DMS 273 (cell line): Measurements from ENCODE around the gene SH3GL1.

Source experiments
- DNase-seq: peaks from one replicate; lab custom pipeline; 2025; ENCODE audit not compliant: unreplicated experiment; lab: John Stamatoyannopoulos, UW

The SH3GL1 gene

GRCh38 chr19:4399812-4400134, 574 bp downstream of the SH3GL1 start:
- DNase-seq = peak; percentile 70

- no peak for DNase-seq
These were observed 3.2 kb downstream of the SH3GL1 start for GRCh38 chr19:4396949-4397783.

DNA sequence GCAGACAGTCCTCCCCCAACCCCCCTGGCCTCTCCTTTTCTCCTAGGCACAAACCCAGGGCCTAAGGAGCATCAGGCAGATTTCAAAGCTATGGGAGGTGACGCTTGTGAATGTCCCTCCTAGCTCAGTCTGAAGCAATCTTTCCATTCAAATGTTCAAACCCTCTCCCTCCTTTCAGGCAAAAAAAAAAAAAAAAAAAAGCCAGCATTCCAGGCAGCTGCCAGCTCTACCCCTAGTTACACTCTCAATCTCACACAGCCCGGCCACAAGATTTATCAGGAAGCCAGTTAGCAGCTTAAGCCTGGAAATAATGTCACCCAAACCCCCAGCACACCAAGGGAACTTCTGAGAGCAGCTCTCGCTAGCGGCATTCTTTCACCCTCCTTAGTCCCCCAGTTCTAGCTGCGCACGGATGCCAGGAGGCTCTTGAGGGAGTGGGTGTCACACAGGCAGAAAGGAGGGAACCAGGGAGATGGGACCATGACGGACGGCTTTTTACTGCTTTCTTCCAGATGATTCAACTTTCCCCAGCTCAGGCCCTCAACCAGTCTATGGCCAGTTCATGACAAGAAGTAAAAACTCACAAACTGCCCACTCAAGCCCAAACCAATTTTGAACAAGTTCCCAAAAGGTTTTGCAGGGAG, 6.3 kb downstream of the SH3GL1 start:
- DNase-seq = no peak

- DNase-seq = no peak
These were observed 8.5 kb downstream of the SH3GL1 start for GRCh38 chr19:4391701-4392483.

- DNase-seq = no peak
These were observed 9.0 kb downstream of the SH3GL1 start for GRCh38 chr19:4391306-4391693.

GRCh38 chr19:4390567-4391305, 9.6 kb downstream of the SH3GL1 start:
- DNase-seq = no peak

DNA sequence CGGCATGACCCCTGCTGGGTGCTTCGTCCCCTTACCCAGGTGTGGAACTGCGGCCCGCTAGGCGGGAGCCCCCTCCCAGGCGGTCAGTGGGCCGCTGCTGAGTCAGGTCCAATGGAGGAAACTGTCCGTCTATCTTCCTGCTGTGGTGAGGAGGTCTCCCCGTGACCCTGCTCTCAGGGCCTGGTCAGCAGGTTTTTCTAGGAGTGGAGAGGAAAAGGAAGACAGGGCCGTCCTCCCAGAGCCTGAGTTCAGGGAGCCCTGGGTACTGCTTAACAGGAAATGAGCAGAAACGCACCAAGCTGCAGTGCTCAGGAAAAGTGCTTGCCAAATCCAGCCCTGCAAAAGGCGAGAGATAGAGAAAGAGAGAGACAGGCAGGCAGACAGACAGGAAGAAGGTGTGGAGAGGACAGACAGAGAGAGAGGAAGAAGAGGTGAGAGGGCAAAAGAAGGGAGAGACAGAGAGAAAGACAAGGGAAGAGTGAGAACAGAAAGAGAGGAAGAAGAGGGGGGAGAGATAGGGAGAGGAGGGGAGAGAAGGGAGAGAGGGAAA, 10.3 kb downstream of the SH3GL1 start:
- DNase-seq = no peak

DNA sequence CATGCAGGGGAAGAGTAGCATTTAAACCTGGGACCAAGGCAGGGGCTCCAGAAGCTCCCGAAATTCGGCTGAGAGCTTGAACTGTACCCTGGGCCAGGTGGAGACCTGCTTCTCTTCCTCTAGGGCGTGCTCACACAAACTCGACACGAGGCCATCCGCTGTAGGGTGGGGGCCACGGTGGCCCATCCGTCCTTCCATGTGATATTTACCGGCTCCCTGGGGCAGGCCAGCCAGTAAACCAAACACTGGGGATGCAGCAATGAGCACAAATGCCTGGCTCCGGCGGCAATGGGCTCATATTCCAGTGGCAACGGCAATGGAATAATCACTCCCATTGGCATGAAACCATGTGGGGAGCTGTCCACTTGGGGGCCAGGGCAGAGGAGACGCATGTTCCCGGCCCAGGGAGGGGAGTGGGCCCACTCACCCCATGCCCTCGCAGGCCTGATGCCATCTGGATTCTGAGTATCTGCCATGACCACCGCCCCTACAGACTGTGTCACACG, 10.8 kb downstream of the SH3GL1 start:
- no peak for DNase-seq

DNA sequence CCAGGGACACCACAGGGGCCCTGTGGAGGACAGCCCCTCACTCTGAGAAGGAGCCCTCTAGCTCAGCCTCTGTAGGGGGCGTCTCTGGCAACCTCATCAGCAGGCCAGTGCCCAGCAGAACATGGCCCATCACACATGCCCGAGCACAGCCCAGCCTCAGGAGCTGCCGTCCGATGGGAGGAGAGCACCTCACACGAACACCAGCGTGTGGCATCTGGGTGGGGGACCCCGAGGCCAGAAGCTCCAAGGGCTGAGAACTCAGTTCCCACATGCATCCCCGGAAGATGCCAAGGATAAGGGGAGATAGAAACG, 11.3 kb downstream of the SH3GL1 start:
- DNase-seq = no peak

DNA sequence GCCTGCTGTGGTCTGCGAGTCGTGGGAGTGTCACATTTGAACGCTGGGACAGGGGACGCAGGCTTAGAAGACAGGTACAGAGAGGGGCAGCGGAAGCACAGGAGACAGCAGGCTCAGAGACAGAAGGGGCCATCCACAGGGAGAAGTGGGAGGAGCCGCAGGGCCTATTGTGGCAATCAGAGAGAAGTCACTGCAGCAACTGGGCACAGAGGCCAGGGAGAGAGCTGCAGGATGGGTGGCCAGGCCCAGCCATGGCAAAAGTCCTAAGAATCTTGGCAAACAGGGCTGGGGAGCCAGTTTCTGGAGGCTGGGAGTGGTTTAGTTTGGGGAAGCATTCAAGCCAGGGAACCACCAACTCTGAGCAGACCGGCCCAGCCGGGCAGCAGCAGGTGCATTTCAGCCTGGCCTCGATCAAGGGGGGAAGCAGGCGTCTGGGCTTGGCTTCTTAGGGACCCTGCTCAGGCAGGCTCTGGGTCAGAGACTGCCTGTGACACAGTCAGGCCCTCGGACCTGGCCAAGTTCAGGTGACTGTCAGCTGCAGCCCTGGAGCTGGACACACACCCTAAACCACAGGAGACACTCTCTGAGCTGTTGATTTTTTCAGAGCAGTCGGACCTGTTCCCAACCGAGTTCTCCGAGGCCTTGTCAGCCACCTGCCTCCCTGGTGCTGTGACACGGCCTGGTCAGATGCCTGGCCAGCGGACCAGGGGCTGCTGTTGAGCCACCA, 11.8 kb downstream of the SH3GL1 start:
- DNase-seq = no peak

GRCh38 chr19:4386041-4386782, 14.1 kb downstream of the SH3GL1 start:
- no peak for DNase-seq

GRCh38 chr19:4385291-4386040, 14.9 kb downstream of the SH3GL1 start:
- no peak for DNase-seq

- DNase-seq = no peak
These were observed 20.1 kb downstream of the SH3GL1 start for GRCh38 chr19:4380254-4380727.

- peak; percentile 63 for DNase-seq
These were observed 20.7 kb downstream of the SH3GL1 start for GRCh38 chr19:4379383-4380253.

DNA sequence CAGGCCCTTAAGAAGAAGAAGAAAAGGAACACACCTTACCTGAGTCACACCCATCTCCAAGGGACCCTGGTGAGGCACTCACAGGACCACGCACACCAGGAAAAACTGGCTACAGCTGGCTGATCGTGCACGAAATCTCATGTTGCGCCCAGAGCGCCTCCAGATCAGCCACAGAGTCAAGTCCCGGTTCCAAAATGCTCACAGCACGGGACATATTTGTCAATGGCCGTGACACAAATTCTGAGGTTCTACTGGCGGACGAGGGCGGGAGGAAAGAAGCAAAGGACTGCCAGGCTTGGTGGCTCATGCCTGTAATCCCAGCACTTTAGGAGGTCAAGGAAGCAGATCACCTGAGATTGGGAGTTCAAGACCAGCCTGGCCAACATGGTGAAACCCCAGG, 21.5 kb downstream of the SH3GL1 start:
- DNase-seq = no peak

- DNase-seq = no peak
These were observed 23.2 kb downstream of the SH3GL1 start for GRCh38 chr19:4376991-4377781.

DNA sequence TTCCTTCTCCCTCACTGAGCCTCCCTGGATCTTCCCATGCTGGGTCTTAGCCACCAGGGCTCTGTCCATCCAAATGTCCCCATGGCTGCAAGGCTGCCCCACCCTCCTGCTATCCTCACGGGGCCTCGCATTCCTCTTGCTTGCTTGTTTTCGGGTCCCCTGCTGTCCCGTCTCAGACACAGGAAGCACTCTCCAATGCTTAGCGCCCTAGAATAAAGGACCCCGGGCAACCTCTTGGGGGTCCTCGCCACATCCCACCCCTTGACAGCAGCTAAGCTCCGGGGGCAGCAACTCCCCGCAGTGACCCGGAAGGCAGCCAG, 23.7 kb downstream of the SH3GL1 start:
- DNase-seq = no peak
